CD4-positive, alpha-beta T cell treated with Interleukin-6 at 100 ng/mL for 8 hours (primary cell): Measurements from ENCODE around the gene IRX4.

Experiments used
- DNase-seq: peaks from one replicate; pipeline ENCODE4 v3.0.0-alpha.2; 2020; ENCODE audit warnings: mixed read lengths, low spot score

The IRX4 gene

DNA sequence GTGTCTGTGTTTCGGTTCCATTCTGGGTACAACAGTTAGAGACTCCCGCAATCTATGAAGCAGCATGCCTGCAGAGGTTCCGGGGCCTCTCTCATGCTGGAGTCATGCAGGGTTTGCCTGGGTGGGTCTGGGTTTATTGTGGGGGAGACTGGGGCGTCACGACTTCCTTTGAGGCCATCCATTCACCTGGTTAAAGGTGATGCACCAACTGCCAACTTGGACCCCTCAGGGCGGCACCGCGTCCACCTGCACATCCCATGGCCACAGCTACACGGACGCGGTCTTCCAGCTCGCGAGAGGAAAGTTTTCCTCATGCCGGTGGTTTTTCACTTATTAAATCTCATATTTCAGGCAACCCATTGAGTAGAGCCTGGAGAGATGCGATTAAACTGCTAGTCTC is 30.9 kb upstream of the IRX4 start:
- DNase-seq: no peak

DNA sequence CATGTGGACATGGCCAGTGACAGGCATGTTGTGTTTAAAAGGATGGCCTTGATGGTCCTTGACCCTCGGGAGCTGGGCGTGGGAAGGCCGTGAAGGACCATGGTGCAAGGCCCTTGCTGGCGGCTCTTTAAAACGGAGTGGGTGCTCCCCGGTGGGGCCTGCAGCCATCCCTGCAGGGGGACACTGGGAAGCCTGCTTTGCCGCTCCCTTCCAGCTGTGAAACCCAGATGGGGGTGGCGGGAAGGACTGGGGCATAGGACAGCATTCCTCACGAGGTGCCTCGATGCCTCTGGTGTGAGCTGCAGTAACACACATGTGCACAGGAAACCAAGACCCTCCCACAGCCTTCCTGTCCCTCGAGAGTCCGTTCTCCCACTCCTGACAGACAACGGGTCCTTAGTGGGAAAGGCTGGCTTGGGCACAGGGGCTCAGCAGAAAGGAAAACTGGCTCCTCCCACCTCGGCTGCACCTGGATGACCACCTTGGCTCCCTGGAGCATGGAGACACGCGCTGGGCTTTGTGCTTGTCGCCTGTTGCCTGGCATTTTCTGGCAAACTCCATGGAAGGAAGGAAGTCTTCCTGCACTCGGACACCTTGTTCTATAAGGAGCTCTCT is 30.3 kb upstream of the IRX4 start:
- no peak for DNase-seq

DNA sequence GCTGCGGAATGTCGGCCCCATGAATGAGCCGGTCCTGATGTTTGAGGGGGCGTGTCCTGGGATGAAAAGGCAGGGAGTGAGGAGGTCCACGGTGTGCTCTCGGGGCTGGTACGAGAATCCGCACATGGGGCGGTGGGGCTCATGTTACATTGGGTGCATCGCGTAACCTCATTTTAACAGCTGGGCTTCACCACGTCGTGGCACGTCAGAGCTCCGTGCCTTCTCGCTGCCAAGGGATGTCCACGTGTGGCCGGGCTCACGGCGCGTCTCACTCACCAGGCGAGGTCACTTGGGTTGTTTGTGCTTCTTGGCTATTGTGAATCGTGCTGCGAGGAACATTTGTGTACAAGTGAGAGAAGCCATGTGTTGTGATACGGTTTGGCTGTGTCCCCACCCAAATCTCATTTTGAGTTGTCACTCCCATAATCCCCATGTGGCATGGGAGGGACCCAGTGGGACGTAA is 29.1 kb upstream of the IRX4 start:
- no peak for DNase-seq

DNA sequence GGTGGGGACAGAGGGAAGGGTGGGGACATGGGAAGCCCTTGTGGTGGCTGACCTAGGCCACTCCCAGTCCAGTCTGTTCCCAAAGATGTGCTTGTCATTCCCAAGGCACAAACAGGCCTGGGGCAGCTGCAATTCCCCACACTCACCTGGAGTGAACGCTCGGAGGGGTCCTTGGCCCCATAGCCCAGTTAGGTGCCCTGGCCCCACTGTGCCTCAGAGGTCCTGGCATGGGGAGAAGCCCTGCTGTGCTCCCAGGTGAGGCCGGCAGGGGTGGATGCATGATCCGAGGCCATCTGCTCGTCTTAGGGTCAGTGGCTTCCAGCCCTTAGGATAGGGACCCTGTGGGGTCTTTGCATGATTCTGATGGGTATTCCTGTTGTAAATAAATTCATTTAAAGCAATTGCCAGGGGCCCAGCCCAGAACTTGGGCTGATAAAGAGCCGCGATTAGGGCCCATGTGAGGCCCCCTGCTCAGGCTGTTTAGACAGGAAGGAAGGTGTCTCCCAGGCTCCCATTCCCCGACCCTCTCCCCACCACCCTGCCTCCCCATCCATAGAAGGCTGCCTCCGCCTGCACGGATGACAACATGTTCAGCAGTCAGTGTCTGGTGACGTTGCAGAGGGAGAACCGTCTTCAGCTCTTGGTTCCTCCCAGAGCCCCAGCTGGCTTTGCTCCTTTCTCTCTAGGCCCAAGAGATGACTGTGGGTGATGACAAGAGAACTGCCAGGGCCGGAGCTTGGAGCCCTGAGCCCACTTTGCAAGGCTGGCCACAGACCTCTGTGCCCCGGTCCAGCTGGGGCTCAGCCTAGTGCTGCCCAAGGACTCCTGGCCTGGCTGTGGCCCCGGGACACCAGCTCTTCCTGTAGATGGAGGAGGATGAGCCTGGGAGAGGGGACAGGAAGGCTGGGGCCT is 28.4 kb upstream of the IRX4 start:
- DNase-seq: no peak

DNA sequence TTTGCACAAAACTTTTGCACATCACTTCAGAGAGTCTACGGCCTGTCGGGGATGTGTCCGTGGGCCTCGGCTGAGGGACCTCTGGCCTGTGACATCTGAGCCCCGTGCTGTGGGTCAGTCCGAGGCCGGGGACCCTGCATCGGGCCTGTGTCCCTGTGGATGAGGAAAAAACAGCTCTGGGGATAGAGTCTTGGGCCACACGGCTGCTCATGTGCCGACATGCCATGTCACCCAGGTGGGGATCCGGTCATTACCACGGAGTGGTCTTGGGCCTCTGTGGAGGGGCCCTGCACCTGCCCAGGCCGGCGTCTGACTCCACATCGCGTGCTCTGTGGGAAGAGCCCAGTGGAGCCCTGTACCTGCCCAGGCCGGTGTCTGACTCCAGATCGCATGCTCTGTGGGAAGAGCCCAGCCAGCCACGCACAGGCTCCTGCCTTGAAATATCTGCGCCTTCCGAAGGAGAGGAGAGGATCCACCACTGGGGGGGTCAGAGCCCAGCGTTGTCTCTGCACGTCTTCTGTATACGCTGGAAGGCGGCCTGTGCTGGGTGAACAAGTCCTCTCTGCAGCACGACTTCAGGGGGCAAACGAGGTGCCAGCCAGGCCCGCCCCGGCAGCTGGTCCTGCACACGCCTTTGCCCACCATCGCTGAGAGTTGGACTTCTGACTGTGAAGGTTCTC is 27.5 kb upstream of the IRX4 start:
- DNase-seq: no peak

DNA sequence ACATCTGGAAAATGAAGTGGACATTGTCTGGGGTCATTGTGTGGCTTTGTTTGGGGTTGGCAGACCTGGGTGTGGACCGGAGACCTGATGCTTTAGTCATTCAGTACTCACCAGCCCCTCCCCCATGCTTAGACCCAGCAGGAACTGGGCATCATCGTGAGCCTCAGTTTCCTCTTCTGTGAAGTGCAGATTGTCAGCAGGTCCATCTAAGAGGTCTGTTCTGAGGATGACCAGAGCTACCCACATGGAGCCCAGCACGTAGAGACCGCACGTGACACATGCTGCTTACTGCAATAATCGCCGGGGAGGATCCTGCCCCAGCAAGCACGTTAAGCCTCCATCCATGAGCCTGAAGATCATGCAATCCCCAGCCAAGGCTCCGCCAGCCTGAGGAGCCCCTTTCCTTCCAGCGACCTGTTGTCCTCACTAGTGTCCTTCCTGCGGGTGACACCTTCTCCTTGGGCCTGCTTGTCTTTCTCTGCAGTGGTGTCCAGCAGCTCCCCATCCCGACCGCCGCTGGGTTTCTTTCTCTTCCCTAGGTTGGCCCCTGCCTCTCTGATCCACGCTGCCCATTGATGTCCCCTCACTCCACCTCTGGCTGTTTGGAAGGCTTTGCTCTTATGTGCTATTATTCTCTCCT is 26.7 kb upstream of the IRX4 start:
- no peak for DNase-seq

DNA sequence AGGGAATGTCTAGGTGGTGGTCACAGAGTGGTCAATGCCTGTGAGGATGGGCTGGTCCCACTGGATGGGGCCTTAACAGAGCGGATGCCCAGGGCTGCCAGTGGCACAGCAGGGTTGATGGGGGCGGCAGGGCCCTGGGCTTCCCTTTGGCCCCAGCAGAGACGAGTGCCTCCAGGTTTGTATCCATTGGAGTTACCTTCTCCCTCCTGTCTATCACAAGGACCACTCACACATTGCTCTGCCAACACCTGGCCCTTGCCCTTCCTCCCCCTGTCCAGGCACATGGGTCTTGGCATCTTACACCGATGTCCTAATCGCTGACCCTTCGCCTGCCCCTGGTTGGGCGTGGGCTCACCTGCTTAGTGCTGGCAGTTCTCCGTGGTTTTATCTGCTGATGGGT is 26.2 kb upstream of the IRX4 start:
- no peak for DNase-seq

DNA sequence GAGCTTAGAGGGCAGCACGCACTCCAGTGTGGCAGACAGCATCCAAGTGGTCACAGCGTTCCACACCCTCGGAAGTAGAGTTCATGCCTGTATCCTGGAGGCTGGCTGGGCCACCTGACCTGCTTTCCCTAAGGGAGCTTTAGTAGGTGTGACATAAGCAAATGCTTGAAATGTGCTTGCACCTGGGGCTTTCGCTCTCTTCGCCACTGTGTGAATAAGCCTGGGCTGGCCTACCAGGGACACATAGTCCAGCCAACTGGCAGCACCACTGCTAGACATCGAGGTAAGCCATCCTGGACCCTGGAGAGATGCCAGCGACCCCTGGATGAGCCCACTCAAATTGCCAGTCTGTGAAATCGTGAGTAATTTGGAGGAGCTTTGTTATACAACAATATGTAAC is 24.9 kb upstream of the IRX4 start:
- no peak for DNase-seq

DNA sequence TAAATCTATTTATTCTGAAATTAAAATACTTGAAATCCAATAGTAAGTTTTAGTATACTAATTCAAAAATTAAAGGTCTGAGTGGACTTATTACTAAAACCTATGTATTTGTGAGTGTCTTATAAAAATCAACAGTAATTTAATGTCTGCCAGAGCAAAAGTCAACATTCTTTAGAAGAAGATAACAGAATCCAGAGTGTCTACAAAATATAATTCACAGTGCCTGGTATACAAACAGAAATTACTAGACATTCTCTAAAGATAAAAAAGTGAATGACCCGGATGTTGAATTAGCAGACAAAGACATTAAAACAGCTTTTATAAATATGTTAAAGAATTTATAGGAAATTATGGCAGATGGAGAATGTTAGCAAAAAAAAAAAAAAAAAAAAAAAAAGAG is 22.4 kb upstream of the IRX4 start:
- DNase-seq: no peak

DNA sequence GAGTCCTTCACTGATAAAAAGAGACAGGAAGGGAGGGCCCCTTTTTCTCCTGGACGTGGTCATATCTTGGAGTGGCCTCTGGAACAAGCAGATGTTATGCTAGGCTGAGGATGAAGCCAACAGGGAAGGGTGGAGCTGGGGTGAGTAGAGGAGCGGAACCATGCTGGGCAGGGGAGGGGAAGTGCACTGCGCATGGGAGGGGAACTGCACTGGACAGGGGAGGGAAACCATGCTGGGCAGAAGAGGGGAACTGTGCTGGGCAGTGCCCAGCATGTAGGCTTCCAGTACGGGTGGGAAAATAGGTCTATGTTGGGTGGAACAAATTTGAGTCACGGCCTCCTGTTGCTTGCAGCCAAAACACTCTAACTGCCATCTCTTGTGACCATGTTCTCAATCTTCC is 19.3 kb upstream of the IRX4 start:
- DNase-seq: no peak

DNA sequence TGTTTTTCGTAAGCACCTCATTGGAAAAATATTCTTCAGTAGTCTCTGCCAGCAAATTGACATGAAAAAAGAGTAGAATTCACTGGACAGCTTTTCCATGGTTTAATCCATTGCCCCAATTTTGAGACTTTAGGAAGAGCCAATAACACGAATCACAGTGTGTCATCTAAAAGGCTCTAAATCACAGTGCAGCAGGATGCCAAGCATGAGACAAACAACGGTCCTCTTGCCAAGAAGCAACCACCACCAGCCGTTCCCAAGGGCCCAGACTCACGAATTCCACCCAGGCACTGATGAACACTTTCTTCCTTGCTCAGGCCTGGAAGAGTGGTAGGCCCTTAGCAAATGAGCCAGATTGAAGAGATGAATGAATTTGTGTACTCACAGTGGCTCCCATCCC is 18.3 kb upstream of the IRX4 start:
- no peak for DNase-seq

DNA sequence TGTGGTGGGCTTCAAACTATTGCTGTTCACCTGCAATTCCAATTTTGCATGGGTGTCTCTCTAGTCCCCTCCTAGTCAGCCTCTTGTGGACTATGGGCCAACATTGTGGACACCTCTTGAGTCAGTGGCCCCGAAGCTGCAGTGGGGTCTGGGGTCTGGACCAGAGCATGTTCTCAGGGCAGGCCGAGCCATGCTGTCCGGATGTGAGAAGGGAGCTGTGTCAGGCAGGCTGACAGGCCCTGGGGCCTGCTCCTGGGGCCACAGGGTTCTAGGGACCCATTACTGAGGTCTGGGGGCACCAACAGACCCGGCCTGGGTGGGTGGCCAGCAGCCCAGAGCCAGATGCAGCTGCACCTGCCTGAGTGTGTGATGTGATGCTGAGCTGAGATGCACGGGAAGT is 16.5 kb upstream of the IRX4 start:
- DNase-seq: no peak

DNA sequence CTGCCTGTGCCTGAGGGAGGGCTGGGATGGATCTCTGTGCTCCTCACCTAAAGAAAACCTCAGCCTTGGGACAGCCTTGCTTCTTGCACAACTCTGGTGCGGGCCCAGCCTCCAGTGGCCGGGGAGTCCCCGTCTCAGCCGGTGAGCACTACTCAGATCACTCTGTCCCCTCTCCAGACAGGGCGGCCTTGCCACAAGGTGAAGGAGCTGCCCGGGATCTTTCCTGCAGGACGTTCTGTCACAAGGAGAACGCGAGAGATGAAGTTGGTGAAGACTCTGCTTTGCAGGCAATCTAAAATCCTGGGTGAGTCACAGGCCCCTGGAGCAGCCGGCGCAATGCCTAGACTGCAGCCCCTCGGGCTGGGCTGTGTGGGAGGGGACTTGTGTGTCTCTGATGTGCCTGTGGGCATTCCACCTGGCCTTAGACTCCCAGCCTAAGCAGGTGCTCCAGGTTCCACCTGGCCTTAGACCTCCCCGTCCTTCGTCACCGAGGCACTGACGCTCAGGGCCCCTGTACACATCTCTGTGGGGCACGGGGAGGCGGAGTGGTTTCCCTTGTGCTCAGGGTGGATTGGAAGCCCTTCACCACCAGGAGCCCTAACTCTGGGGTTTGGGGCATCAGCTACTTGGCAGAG is 15.2 kb upstream of the IRX4 start:
- no peak for DNase-seq

DNA sequence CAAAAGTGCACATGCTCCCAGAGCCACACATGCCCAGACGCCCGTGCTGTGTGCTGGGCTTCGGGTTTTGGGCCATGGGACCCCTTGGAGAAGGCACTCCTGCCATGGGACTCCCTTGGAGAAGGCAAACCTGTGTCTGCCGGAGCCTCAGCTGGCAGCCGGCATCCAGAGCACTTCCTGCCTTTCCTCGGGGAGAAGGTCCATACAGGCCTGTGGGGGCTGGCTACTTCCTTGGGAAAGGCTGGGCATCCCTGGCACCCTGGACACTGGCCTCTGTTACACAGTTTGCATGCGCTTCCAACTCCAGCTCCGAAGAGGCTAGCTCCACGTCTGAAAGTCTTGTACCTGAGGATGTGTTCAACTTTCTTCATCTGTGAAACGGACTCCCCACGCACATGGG is 14.7 kb upstream of the IRX4 start:
- DNase-seq: no peak

DNA sequence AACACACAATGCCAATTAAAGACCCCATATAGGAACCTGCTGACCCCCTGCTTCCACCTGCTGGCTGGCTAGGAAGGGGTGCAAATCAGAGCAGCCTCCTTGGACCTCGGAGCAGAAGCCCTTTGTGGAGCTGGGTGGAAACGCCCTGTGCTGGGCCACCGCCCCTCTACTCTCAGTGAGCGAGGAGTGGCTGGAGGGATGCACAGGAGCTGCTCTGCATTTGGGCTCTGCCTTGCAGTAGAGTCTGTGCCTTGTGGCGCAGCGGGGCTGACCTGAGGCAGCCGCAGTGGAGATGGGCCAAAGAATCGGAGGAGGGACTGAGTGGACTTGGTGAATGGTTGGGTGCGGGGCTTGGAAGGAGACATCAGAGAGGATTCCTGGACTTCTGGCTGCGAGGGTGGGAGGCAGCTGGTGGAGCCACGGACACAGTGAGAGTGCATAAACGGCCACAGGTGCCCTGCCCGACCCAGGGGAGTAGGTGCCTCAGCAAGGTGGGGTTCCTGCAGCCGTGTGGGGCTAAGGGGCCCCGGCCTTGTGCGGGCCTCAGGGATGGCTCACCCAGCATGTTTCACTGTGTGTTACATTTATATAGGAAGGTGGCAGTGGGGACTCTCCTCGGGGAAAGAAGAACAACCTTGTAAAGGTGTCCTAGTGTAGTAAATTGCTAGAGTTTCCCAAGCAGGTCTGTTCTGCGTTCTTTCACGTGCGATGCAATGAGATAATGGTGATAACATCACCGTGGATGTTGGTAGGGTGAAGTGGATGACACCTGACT is 14.1 kb upstream of the IRX4 start:
- no peak for DNase-seq

DNA sequence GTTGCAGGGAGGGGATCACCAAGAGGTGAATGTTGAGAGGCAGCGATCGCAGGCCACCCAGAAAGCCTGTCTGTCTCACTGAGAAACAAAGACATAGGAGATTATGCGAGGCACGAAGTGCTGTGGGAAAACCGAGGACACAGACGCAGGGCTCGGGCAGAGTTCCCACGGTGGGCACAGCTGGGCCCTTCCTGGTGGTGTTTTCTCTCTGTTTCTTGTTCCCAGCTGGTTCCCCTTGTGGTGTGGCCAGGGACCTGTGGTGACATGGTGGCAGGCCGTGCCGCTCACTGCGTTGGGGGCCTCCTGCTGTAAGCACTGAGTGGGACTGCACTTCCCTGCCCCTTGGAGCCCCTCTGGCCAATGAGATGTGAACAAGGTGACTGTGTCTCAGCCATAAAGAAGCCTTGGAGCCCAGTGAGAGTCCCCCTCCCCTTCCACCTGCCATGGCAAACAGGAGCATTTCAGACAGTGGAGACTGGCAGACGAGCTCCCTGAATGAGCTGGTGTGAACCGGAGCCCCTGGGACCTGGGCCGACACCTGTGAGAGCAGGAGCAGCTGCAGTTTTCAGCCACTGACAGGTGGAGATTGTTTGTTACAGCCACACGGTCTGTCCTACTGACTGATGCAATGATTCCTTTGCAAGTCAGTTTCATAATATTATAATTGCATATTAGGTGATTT is 13.2 kb upstream of the IRX4 start:
- DNase-seq: no peak

DNA sequence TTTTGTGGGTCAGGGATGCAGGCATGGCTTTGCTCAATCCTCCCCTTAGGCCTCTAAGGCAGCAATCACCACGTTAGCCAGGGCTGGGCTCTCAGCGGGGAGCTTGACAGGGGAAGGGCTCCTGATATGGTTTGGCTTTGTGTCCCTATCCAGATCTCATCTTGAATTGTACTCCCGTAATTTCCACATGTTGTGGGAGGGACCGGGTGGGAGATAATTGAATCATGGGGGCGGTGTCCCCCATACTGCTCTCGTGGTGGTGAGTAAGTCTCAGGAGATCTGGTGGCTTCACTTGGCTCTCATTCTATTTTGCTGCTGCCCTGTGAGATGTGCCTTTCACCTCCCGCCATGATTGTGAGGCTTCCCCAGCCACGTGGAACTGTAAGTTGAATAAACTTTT is 11.5 kb upstream of the IRX4 start:
- DNase-seq: no peak

DNA sequence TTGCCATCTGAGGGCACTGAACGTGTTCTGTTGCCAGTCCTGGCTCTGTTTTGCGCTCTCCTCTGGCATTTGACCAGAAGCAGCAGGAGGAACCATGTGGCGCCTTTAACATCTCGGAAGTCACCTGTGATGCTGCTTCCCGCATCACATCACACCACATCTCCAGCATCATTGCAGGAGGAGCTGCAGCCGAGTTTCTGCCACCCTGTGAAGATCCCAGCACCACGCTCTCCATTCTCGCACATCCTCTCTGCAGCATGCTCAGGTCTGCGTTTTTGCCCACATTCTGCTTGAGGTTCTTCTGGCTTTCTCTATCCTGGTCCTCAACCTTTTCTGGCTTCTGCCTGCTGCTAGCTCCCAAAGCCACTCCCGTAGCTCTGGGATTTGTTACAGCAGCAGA is 11.0 kb upstream of the IRX4 start:
- no peak for DNase-seq

DNA sequence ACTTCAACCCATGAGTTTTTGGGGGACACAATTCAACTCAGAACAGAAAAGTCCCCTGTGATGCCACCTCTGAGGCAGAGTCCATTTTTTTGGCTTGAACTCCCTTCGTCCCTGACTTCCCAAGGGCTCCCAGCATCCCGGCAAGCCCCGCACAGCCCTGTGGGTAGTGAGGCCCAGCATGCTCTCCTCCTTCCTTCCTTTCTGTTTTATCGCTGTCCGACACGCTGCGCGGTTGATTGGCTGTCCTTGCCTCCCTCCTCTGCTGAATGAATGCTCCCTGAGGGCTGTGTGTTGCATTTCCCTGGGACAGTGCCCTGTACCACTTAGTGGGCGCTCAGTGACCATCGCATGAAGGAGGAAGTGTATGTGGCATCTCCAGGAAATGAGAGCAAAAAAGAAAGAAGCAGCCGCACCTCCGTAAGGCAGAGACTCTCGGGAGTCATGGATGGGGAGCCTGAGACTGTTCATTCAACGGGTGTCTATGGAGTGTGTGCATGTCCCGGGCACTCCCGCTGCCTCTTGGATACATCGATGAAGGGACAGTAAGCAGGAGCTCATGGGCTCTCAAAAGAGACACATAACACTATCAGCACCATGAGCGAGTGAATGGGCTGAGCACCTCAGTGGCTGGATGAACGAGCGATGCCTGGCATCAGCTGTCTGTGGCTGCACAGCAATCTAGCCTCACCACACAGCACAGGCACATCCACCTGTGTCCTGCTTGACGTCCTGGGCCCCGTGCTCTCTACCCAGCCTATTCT is 10.1 kb upstream of the IRX4 start:
- DNase-seq: no peak

DNA sequence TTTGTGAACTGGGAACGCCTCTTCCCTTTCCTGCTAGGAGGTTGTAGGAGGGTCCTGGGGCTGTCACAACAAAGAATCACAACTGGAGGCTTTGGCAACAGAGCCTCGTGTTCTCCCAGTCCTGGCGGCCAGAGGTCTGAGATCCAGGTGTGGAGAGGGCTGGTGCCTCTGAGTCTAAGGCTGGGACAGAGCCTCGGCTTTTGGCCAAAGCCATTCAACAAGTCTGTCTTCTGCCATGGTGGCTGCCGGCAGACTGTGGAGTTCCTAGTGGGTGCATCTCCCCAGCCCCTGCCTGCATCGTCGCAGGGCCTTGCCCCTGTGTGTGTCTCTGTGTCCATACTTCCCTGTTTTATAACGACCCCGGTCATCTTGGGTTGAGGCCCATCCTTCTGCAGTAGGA is 9.5 kb upstream of the IRX4 start:
- no peak for DNase-seq
